ENCODE measurements around the gene EIF4G3. TPM values are rescaled to one million over a fixed set of nuclear protein-coding genes. Genes with fewer than 3 reads are reported as not detected.

Gene EIF4G3
- total RNA-seq, 1 experiment from 2014 or later, result 39.9 TPM

DNA sequence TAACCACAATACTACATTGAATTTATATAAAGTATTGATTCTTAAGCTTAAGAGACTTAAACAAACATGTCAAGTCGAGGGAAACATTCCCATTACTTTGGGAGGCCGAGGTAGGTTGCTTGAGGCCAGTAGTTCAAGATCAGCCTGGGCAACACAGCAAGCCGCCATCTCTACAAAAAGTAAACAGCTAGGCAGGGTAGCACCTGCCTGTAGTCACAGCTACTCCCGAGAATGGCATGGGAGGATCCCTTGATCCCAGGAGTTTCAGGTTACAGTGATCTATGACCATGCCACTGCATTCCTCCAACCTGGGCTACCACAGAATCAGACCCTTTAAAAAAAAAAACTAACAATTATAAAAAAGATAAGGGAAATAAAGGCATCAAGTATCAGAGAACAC, 50.4 kb downstream of the EIF4G3 start:
- CTCF ChIA-PET, result no interaction called here
- H3K4me3 Mint-ChIP-seq (ENCODE audit: low read depth, unreplicated experiment), result no peak overlapping the region
- no peaks in the 10 kb centered on the region for H3K4me1 Mint-ChIP-seq (ENCODE audit: low read depth, unreplicated experiment)
- no peaks in the 10 kb centered on the region for H3K27me3 Mint-ChIP-seq (ENCODE audit: unreplicated experiment)
- TF ChIP-seq, protein P1, sequence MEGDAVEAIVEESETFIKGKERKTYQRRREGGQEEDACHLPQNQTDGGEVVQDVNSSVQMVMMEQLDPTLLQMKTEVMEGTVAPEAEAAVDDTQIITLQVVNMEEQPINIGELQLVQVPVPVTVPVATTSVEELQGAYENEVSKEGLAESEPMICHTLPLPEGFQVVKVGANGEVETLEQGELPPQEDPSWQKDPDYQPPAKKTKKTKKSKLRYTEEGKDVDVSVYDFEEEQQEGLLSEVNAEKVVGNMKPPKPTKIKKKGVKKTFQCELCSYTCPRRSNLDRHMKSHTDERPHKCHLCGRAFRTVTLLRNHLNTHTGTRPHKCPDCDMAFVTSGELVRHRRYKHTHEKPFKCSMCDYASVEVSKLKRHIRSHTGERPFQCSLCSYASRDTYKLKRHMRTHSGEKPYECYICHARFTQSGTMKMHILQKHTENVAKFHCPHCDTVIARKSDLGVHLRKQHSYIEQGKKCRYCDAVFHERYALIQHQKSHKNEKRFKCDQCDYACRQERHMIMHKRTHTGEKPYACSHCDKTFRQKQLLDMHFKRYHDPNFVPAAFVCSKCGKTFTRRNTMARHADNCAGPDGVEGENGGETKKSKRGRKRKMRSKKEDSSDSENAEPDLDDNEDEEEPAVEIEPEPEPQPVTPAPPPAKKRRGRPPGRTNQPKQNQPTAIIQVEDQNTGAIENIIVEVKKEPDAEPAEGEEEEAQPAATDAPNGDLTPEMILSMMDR (IDR thresholded peaks at IDR 0.05; ENCODE audit: unreplicated experiment), result no peak
- DNase-seq, result no peak
- H3K27ac Mint-ChIP-seq (ENCODE audit: unreplicated experiment), result no peak overlapping the region
- intact Hi-C loops (cut with micrococcal nuclease; ENCODE audit: unreplicated experiment), result no loop called here
- H3K36me3 Mint-ChIP-seq (ENCODE audit: insufficient read depth, unreplicated experiment), result no peaks in the 10 kb centered on the region
- no TSS peak for BruUV-seq (replicated peaks)
- no peaks in the 10 kb centered on the region for H3K9me3 Mint-ChIP-seq (ENCODE audit: low read depth, unreplicated experiment)

DNA sequence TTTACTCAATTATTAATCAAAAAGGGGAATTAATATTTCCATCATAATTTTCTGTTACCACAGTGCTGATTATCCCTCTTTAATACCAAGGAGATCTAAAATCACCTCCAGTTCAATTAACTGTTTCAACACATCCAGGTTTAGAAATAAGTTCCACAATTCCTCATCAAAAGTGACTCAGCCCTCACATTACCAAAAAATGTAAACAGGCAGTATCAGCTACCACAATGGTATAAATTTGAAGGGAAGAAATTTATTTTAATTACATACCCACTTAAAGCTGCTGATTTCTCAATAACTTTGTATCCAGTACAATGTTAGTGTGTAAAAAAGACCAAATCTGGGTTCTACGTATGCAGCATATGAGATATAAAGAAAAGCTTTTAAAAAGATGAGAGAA, 51.9 kb downstream of the EIF4G3 start:
- H3K9me3 Mint-ChIP-seq (ENCODE audit: low read depth, unreplicated experiment), result no peaks in the 10 kb centered on the region
- CTCF ChIA-PET, result no interaction called here
- intact Hi-C loops (cut with micrococcal nuclease; ENCODE audit: unreplicated experiment), result no loop called here
- no peak overlapping the region for H3K4me3 Mint-ChIP-seq (ENCODE audit: low read depth, unreplicated experiment)
- TF ChIP-seq, protein P1 (IDR thresholded peaks at IDR 0.05; ENCODE audit: unreplicated experiment), result no peak
- H3K27me3 Mint-ChIP-seq (ENCODE audit: unreplicated experiment), result no peaks in the 10 kb centered on the region
- H3K36me3 Mint-ChIP-seq (ENCODE audit: insufficient read depth, unreplicated experiment), result no peaks in the 10 kb centered on the region
- no peaks in the 10 kb centered on the region for H3K4me1 Mint-ChIP-seq (ENCODE audit: low read depth, unreplicated experiment)
- no TSS peak for BruUV-seq (replicated peaks)
- no peak for DNase-seq
- no peak overlapping the region for H3K27ac Mint-ChIP-seq (ENCODE audit: unreplicated experiment)

DNA sequence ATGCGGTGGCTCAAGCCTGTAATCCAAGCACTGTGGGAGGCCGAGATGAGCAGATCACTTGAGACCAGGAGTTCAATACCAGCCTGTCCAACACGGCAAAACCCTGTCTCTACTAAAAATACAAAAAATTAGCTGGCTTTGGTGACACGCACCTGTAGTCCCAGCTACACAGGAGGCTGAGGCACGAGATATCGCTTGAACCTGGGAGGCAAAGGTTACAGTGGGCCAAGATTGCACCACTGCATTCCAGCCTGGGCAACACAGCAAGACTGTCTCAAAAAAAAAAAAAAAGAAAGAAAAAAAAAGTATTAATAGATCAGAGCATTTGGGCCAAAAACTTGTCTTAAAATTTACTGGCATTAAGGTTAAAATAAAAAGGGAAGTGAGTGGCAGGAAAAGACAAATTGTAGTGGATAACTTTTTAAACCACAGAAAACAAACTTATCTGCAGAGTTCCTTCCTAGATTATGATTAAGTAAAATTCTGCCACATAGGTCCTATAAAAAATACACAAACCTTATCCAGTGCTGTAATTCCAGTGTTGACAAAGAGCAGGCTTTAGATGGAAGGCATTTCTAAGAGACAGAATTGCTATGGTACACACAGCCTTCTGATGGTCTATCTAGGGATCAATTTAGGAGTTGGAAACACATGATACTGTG, 53.3 kb downstream of the EIF4G3 start:
- no peaks in the 10 kb centered on the region for H3K36me3 Mint-ChIP-seq (ENCODE audit: insufficient read depth, unreplicated experiment)
- no peak overlapping the region for H3K27ac Mint-ChIP-seq (ENCODE audit: unreplicated experiment)
- intact Hi-C loops (cut with micrococcal nuclease; ENCODE audit: unreplicated experiment), result no loop called here

DNA sequence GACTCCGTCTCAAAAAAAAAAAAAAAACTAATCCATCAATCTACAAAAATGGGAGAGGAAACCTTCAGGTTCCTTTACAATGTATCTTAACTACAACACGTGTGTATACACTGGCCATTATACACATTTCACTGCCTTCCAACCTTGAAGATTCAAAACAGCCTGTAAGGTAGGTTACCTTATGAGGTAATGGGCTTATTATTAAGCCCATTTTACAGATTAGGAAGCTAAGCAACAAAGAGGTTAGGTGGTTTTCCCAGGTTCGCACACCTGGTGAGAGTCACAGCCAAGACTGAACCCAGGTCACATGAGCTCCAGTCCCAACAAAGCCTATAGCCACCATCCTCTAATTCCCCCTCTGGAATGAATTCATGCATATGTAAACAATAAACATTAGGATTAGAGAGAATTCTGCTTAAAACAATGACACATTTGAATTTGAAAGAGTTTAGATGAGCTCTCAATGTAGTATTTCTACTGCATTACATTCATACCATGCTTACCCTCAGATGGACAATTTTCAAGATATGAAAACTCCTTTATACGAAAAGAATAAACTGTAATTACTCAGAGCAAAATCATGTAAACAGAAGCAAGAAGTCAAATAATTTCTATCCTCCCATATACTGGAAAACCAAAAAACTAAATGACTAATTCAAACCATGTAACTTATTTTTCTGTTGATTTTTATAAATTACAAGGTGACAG, 54.8 kb downstream of the EIF4G3 start:
- no peak overlapping the region for H3K27ac Mint-ChIP-seq (ENCODE audit: unreplicated experiment)
- no peak overlapping the region for H3K4me3 Mint-ChIP-seq (ENCODE audit: low read depth, unreplicated experiment)
- intact Hi-C loops (cut with micrococcal nuclease; ENCODE audit: unreplicated experiment), result no loop called here
- no peaks in the 10 kb centered on the region for H3K36me3 Mint-ChIP-seq (ENCODE audit: insufficient read depth, unreplicated experiment)
- DNase-seq, result no peak
- BruUV-seq (replicated peaks), result no TSS peak
- no peaks in the 10 kb centered on the region for H3K27me3 Mint-ChIP-seq (ENCODE audit: unreplicated experiment)
- no peaks in the 10 kb centered on the region for H3K9me3 Mint-ChIP-seq (ENCODE audit: low read depth, unreplicated experiment)
- no peaks in the 10 kb centered on the region for H3K4me1 Mint-ChIP-seq (ENCODE audit: low read depth, unreplicated experiment)
- TF ChIP-seq, protein P1 (IDR thresholded peaks at IDR 0.05; ENCODE audit: unreplicated experiment), result no peak
- CTCF ChIA-PET, result no interaction called here

More for the DNA sequence above, 53.3 kb downstream of the EIF4G3 start:
- Mint-ChIP-seq H3K9me3 (ENCODE audit: low read depth, unreplicated experiment) (no peaks in the 10 kb centered on the region), H3K4me1 (ENCODE audit: low read depth, unreplicated experiment) (no peaks in the 10 kb centered on the region), H3K4me3 (ENCODE audit: low read depth, unreplicated experiment) (no peak overlapping the region), H3K27me3 (ENCODE audit: unreplicated experiment) (no peaks in the 10 kb centered on the region)
- CTCF ChIA-PET, result no interaction called here
- BruUV-seq (replicated peaks), result no TSS peak
- TF ChIP-seq, protein P1 (IDR thresholded peaks at IDR 0.05; ENCODE audit: unreplicated experiment), result no peak
- no peak for DNase-seq
